ENCODE results near the gene MAPK10. TPM values are rescaled to one million over a fixed set of nuclear protein-coding genes. Genes with fewer than 3 reads are reported as not detected.

Gene MAPK10
- total RNA-seq, 4 donors from 2014 or later, result 0.15 to 1.5 (median 0.35) TPM; not detected in 1

DNA sequence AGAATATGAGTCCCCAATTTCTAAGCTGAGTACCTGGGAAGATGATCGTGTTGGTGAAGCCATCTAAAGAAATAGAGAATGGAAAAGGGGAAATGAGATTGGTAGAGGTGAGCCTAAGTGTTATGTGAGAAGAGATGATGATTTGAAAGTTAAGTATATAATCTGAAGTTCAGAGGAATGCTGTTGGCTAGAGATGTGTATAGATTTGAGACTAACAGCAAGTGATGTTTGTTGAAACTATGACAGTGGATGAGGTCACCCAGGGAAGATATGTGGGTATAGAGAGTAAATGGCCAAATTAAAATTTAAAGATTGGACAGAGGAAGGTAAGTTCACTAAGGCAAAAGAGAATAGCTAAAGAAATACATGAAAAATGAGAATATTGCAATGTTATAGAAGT is 324.2 kb downstream of the MAPK10 start:
- ATAC-seq (no peak), DNase-seq (no peak)
- no peaks in the 10 kb centered on the region for H3K36me3 ChIP-seq
- TF ChIP-seq POLR2A (IDR thresholded peaks at IDR 0.05), result no peak
- TF ChIP-seq, protein P1, sequence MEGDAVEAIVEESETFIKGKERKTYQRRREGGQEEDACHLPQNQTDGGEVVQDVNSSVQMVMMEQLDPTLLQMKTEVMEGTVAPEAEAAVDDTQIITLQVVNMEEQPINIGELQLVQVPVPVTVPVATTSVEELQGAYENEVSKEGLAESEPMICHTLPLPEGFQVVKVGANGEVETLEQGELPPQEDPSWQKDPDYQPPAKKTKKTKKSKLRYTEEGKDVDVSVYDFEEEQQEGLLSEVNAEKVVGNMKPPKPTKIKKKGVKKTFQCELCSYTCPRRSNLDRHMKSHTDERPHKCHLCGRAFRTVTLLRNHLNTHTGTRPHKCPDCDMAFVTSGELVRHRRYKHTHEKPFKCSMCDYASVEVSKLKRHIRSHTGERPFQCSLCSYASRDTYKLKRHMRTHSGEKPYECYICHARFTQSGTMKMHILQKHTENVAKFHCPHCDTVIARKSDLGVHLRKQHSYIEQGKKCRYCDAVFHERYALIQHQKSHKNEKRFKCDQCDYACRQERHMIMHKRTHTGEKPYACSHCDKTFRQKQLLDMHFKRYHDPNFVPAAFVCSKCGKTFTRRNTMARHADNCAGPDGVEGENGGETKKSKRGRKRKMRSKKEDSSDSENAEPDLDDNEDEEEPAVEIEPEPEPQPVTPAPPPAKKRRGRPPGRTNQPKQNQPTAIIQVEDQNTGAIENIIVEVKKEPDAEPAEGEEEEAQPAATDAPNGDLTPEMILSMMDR (IDR thresholded peaks at IDR 0.05 in 4 of 5, conservative IDR thresholded peaks at IDR 0.05 in 1 of 5), result no peak
- no peak overlapping the region for H3K4me3 ChIP-seq
- no peaks in the 10 kb centered on the region for H3K9me3 ChIP-seq
- H3K4me1 ChIP-seq, result peaks cover 6 to 10% of the 10 kb centered on the region in 2 donors
- in situ Hi-C loops (cut with MboI; ENCODE audit: low sequenced_read_pairs in 4 of 4), result no loop called here
- intact Hi-C loops (cut with DNase I; ENCODE audit: low total_unique reads), result loop anchor here (10.0 kb wide), 1 partner anchor 211 kb away; no protein-coding TSS in a partner anchor
- no peaks in the 10 kb centered on the region for H3K27me3 ChIP-seq
- no peak overlapping the region for H3K27ac ChIP-seq

DNA sequence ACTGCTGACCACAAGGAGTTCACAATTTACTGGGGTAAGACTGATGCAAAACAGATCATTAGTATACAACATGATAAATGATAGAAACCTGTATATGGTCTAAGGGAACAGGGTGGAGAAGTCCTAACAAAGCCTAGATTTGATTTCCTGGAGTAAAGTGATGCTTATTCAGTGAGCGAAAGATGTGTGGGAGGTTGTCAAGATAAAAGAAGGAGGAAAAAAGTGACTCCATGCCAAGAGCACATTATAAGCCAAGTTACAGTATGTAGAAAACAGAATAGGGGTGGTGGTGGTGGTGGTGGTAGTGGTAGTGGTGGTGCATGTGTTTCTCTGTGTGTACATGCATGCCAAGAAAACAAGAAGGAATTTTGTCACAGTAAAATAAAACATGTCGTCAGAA is 325.2 kb downstream of the MAPK10 start:
- Histone ChIP-seq H3K9me3 (no peaks in the 10 kb centered on the region), H3K4me3 (no peak overlapping the region), H3K36me3 (no peaks in the 10 kb centered on the region), H3K27ac (no peak overlapping the region), H3K27me3 (no peaks in the 10 kb centered on the region), H3K4me1 (peaks cover 6 to 10% of the 10 kb centered on the region in 2 donors)
- DNase-seq (no peak), ATAC-seq (no peak)
- intact Hi-C loops (cut with DNase I; ENCODE audit: low total_unique reads) (loop anchor here (10.0 kb wide), 1 partner anchor 210 kb away; no protein-coding TSS in a partner anchor), in situ Hi-C loops (cut with MboI; ENCODE audit: low sequenced_read_pairs in 4 of 4) (no loop called here)
- TF ChIP-seq, protein P1 (IDR thresholded peaks at IDR 0.05 in 4 of 5, conservative IDR thresholded peaks at IDR 0.05 in 1 of 5), result no peak
- no peak for TF ChIP-seq POLR2A (IDR thresholded peaks at IDR 0.05)

DNA sequence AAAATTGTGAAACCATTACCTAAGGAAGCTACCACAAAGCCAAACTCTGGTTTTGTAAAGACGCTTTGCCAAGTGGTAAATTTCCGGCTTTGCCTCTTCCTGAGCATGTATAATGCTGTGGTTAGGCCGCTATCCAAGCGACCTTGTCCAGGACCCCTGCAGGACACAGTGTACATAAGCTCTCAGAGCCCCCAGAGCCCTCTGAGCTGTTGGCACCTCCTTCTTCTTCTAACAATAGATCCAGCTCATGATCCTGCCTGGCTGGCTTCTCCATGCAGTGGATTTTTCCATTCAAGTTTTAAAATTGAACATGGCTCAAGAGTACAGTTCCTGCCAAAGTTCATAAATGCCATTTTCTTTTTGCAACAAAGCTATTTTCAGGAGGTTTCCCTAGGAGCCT is 326.7 kb downstream of the MAPK10 start:
- no peaks in the 10 kb centered on the region for H3K36me3 ChIP-seq
- intact Hi-C loops (cut with DNase I; ENCODE audit: low total_unique reads), result loop anchor here (10.0 kb wide), 1 partner anchor 208 kb away; no protein-coding TSS in a partner anchor
- no peaks in the 10 kb centered on the region for H3K9me3 ChIP-seq
- peak overlapping the region; percentile 67 to 79 (median 72) for H3K27ac ChIP-seq
- peak in 1 of 2 donors; percentile 51 for DNase-seq
- ATAC-seq, result peak; percentile 74 to 80
- in situ Hi-C loops (cut with MboI; ENCODE audit: low sequenced_read_pairs in 4 of 4), result no loop called here
- no peaks in the 10 kb centered on the region for H3K27me3 ChIP-seq
- TF ChIP-seq POLR2A (IDR thresholded peaks at IDR 0.05), result no peak
- TF ChIP-seq, protein P1 (IDR thresholded peaks at IDR 0.05 in 4 of 5, conservative IDR thresholded peaks at IDR 0.05 in 1 of 5), result no peak
- peak overlapping the region in 3 of 4 donors; percentile 16 to 25 (median 21) for H3K4me3 ChIP-seq
- H3K4me1 ChIP-seq, result peaks cover 6 to 10% of the 10 kb centered on the region in 2 donors

DNA sequence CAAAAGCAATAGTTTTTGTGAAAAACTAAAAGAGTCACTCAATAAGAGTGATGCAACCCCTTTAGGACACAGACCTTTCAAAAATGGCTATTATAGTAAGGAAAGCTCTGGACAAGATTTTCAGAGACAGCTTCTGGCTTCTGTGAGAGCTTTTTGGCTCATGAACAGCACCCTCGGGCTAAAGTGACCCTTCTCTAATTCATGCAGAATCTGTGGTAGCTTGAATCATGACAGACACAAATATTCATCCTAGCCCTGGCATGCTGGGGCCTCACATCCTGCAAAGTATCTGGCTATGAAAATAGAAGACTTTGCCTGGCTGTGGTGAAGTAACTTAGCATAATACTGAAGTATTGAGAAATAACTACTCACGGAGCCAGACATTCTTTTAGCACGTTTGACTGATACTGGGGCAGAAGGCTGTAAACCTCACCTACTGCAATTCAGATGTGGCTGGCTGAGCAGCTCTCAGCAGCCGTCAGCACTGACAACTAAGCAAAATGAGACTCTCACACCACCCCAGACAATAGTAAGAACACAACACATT is 327.3 kb downstream of the MAPK10 start:
- peak in 1 of 2 donors; percentile 37 for DNase-seq

More for the DNA sequence above, 327.3 kb downstream of the MAPK10 start:
- in situ Hi-C loops (cut with MboI; ENCODE audit: low sequenced_read_pairs in 4 of 4), result no loop called here
- Histone ChIP-seq H3K27ac (peak overlapping the region; percentile 67 to 79 (median 72)), H3K9me3 (no peaks in the 10 kb centered on the region), H3K36me3 (no peaks in the 10 kb centered on the region), H3K4me3 (peak overlapping the region in 2 of 4 donors; percentile 16 to 21), H3K4me1 (peaks cover 6 to 10% of the 10 kb centered on the region in 2 donors), H3K27me3 (no peaks in the 10 kb centered on the region)
- ATAC-seq, result peak; percentile 87 to 93
- TF ChIP-seq, protein P1 (IDR thresholded peaks at IDR 0.05 in 4 of 5, conservative IDR thresholded peaks at IDR 0.05 in 1 of 5), result no peak
- TF ChIP-seq POLR2A (IDR thresholded peaks at IDR 0.05), result no peak
- intact Hi-C loops (cut with DNase I; ENCODE audit: low total_unique reads), result loop anchor here (10.0 kb wide), 1 partner anchor 208 kb away; no protein-coding TSS in a partner anchor
